ENCODE results near the gene PGA4. TPM values are rescaled to one million over a fixed set of nuclear protein-coding genes. Genes with fewer than 3 reads are reported as not detected.

PGA4 gene
- total and polyA plus RNA-seq, 2 of the 8 experiments (the other 6 are each of a cell fraction or from before 2014, with no cell fraction given) = 1.3 TPM; not detected in 1

DNA sequence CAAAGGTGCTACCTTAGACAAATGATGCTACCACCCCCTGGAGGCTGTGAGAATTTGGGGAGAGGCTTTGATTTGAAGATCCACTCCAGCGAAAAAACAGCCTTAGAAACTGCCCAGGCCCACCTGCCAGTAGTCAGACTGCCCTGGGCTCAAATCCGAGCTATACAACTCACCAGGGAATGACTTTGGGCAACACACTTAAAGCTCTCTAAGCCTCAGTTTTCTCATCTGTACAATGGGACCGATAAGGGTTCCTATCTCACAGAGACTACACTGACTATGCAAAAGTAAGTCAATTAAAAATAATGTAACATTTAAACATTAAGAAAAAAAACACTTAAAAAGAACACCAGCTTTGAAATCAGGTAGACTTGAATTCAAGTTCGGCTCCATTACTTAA, 53.0 kb downstream of the PGA4 start:
- Histone ChIP-seq H4K5ac (ENCODE audit: insufficient read length, low read depth, low read length) (no peak overlapping the region), H3K36me3 (ENCODE audit: control insufficient read depth in 2 of 4, insufficient read depth in 4 of 4, low read length in 3 of 4) (peaks cover 0 to 13% (median 4%) of the 10 kb centered on the region in 4 experiments; a peak in 4 of 8 replicates), H2AK5ac (ENCODE audit: low read depth, low read length) (no peak overlapping the region), H3K18ac (ENCODE audit: extremely low read depth, low read length) (no peak overlapping the region), H3K4ac (replicated peaks; ENCODE audit: insufficient read length, low read depth, low read length) (no peak overlapping the region), H3K79me2 (ENCODE audit: control insufficient read depth in 1 of 2, insufficient read depth in 2 of 2, low read length in 2 of 2) (no peaks in the 10 kb centered on the region; a peak in 1 of 4 replicates), H2BK15ac (ENCODE audit: low read length) (no peak overlapping the region), H3K9me3 (ENCODE audit: insufficient read depth in 2 of 2, low read depth in 1 of 2, low read length in 1 of 2) (no peaks in the 10 kb centered on the region), H3K27me3 (replicated peaks in 1 of 4; ENCODE audit: control insufficient read depth in 3 of 4, extremely low read depth in 1 of 4, insufficient read depth in 3 of 4, low read length in 3 of 4) (no peaks in the 10 kb centered on the region; a peak in 1 of 7 replicates), H2BK12ac (ENCODE audit: low read depth, low read length) (no peak overlapping the region), H2BK5ac (ENCODE audit: low read depth, low read length) (no peak overlapping the region), H2BK120ac (replicated peaks; ENCODE audit: low read depth, low read length) (no peak overlapping the region), H3K56ac (replicated peaks; ENCODE audit: insufficient read length, low read depth, low read length) (no peak overlapping the region), H2BK20ac (ENCODE audit: low read length) (no peak overlapping the region), H4K8ac (ENCODE audit: extremely low read depth, insufficient read depth, low read length) (no peak overlapping the region), H3K9ac (replicated peaks in 1 of 4; ENCODE audit: extremely low read depth in 1 of 4, low read depth in 3 of 4, low read length in 3 of 4) (no peak overlapping the region), H4K91ac (replicated peaks; ENCODE audit: insufficient read length, low read length) (no peak overlapping the region), H3K14ac (ENCODE audit: insufficient read length) (no peak overlapping the region), H3K79me1 (ENCODE audit: low read depth, low read length) (peaks cover 2% of the 10 kb centered on the region; the same call in 1 of the 2 replicates), H3K4me3 (ENCODE audit: extremely low read depth in 1 of 4, insufficient read depth in 2 of 4, low read depth in 3 of 4, low read length in 4 of 4) (no peak overlapping the region), H2AFZ (ENCODE audit: low read length) (no peak overlapping the region), H3K23me2 (ENCODE audit: low read depth, low read length) (peaks cover 14% of the 10 kb centered on the region), H3K4me1 (replicated peaks in 1 of 4; ENCODE audit: control insufficient read depth in 3 of 4, insufficient read depth in 4 of 4, low read length in 3 of 4) (peaks cover 0 to 1% (median under 1%) of the 10 kb centered on the region in 4 experiments; a peak in 3 of 7 replicates), H4K20me1 (replicated peaks in 1 of 2; ENCODE audit: control insufficient read depth in 1 of 2, insufficient read depth in 2 of 2, low read length in 2 of 2) (peaks cover 3 to 11% of the 10 kb centered on the region in 2 experiments), H3K27ac (ENCODE audit: low read depth, low read length) (no peak overlapping the region), H3K4me2 (ENCODE audit: insufficient read depth in 1 of 2, low read depth in 2 of 2, low read length in 2 of 2) (no peak overlapping the region), H3K23ac (ENCODE audit: insufficient read length) (no peak overlapping the region)
- no peak for DNase-seq (ENCODE audit: low read depth in 1 of 2, low spot score in 2 of 2)
- ChIA-PET POLR2A (ENCODE audit: partially characterized antibody) (interaction anchor here (1.3 to 2.5 kb wide), 5 partner anchors 9 to 87 kb away, joined by 4 to 9 read pairs (median 4); partner anchors contain the start of genes CYB561A3, TMEM138 and VWCE), CTCF (ENCODE audit: partially characterized antibody) (interaction anchor here (0.6 to 7.2 kb wide), 4 partner anchors 13 to 110 kb away, joined by 3 to 32 read pairs (median 5); no protein-coding TSS in a partner anchor)
- no peak for TF ChIP-seq NRF1 (IDR thresholded peaks at IDR 0.05; ENCODE audit: low read depth, low read length)
- no peak for TF ChIP-seq SUZ12 (IDR thresholded peaks at IDR 0.05; ENCODE audit: low read length)
- no peak for TF ChIP-seq POU5F1 (IDR thresholded peaks at IDR 0.05; ENCODE audit: low read depth, low read length)
- TF ChIP-seq TAF7 (optimal IDR thresholded peaks at IDR 0.05; ENCODE audit: borderline replicate concordance, low read depth, low read length) = no peak
- WGBS, 2 experiments (ENCODE audit: extremely low coverage in 1 of 2, insufficient coverage in 1 of 2, insufficient read length in 1 of 2, insufficient replicate concordance in 2 of 2, low coverage in 1 of 2, low lambda C conversion rate in 2 of 2, missing lambda C conversion rate in 1 of 2) = 90% methylated on average over 4 of the region's 4 CpGs; no CpG with 5 or more reads in 1 of the 2 experiments
- FAIRE-seq = no peak
